Right ventricle myocardium superior (tissue), 1 donor: ENCODE results near the gene OR5M10. TPM values are rescaled to one million over a fixed set of nuclear protein-coding genes. Genes with fewer than 3 reads are reported as not detected.
"Not testable (repeated sequence)": the region's sequence is repeated elsewhere in the genome, so short reads cannot be mapped to it uniquely, and the experiment has no call there.

Experiments used
- ATAC-seq: fragments of 200-7000 bp; cut with Tn5 transposase; one replicate; pipeline ENCODE4 v1.9.1; 2020; ENCODE audit warnings: mild to moderate bottlenecking; ENCODE audit not compliant: poor library complexity
- DNase-seq: peaks from one replicate; pipeline ENCODE4 v3.0.0-alpha.2; 2020
- intact Hi-C: fragments of 100-400 bp; cut with DNase I; formaldehyde crosslinking; loops from one replicate; pipeline ENCODE4 v1.11.2; 2022
- long read RNA-seq: library from polyadenylated mRNA; unstranded; transcript quantifications from one replicate; pipeline ENCODE4 v2.0.0, GENCODE V29; 2021
- total RNA-seq: library from RNA; stranded (reverse); fragmentation: NEBNext Ultra II Directional; extraction: Animal tissue kit (Norgen Biotek cat#: 25700); gene quantifications from one replicate; pipeline ENCODE4 v1.2.1, GENCODE V29; 2021
- donor health status: DM: no; HTN: yes; CAD: no; lungs with severe emphysema.

OR5M10 gene
- not detected for total RNA-seq
- long read RNA-seq, result 0 reads

GRCh38 chr11:56577621-56578020 lies at the start of gene OR5M10:
Gene OR5M10 (minus strand): TSS chr11:56577721. CDS start chr11:56577721, 0 bp downstream.
- intact Hi-C loops, result no loop called here
- no peak for DNase-seq
- ATAC-seq, result no peak

- DNase-seq, result no peak
- intact Hi-C loops, result no loop called here
- ATAC-seq, result no peak
Observed at GRCh38 chr11:56625946-56626345, 48.4 kb upstream of the OR5M10 start.

- ATAC-seq (no peak), DNase-seq (no peak)
- intact Hi-C loops, result no loop called here
Observed at GRCh38 chr11:56624661-56625110, 47.2 kb upstream of the OR5M10 start.

- intact Hi-C loops, result no loop called here
- ATAC-seq (no peak), DNase-seq (no peak)
Observed at GRCh38 chr11:56611174-56611573, 33.7 kb upstream of the OR5M10 start.

GRCh38 chr11:56592088-56592717 lies 14.7 kb upstream of the OR5M10 start:
- ATAC-seq, DNase-seq, intact Hi-C loops: not testable (repeated sequence)

- DNase-seq (no peak), ATAC-seq (no peak)
- intact Hi-C loops, result no loop called here
Observed at GRCh38 chr11:56558574-56558973, 18.9 kb downstream of the OR5M10 start.

- intact Hi-C loops, ATAC-seq: not testable (repeated sequence)
Observed at GRCh38 chr11:56554691-56555090, 22.8 kb downstream of the OR5M10 start.

GRCh38 chr11:56545531-56545930 lies 32.0 kb downstream of the OR5M10 start:
- ATAC-seq (no peak), DNase-seq (no peak)
- intact Hi-C loops, result no loop called here

More at GRCh38 chr11:56554691-56555090, 22.8 kb downstream of the OR5M10 start:
- DNase-seq, result not testable (repeated sequence)

- intact Hi-C loops, result no loop called here
- ATAC-seq (no peak), DNase-seq (no peak)
Observed at GRCh38 chr11:56543739-56544138, 33.8 kb downstream of the OR5M10 start.

GRCh38 chr11:56543157-56543556 lies 34.4 kb downstream of the OR5M10 start, which contains the start of gene OR5M11:
Gene OR5M11 (minus strand): TSS chr11:56543257. CDS start chr11:56543257, 0 bp downstream.
- no peak for DNase-seq
- intact Hi-C loops, result no loop called here
- no peak for ATAC-seq

GRCh38 chr11:56533054-56533740 lies 44.3 kb downstream of the OR5M10 start:
- no peak for ATAC-seq
- intact Hi-C loops, result no loop called here
- DNase-seq, result no peak

GRCh38 chr11:56531856-56532255 lies 45.7 kb downstream of the OR5M10 start:
- DNase-seq (no peak), ATAC-seq (no peak)
- intact Hi-C loops, result no loop called here

Other genes starting within 250 kb of the OR5M10 start
- not detected for gene OR8K1, start 231.7 kb downstream of the OR5M10 start, total RNA-seq
- gene OR8J1, start 223.4 kb downstream of the OR5M10 start, total RNA-seq, result not detected
- gene OR8U1, start 202.1 kb downstream of the OR5M10 start, total RNA-seq, result not detected
- not detected for gene OR5AL1, start 165.0 kb downstream of the OR5M10 start, total RNA-seq
- not detected for gene OR5M3, start 104.4 kb downstream of the OR5M10 start, total RNA-seq
- gene OR5M8, start 86.4 kb downstream of the OR5M10 start, total RNA-seq, result not detected
- not detected for gene OR5M11, start 34.5 kb downstream of the OR5M10 start, total RNA-seq
- not detected for gene OR5M1, start 37.2 kb upstream of the OR5M10 start, total RNA-seq
- not detected for gene OR5AP2, start 64.7 kb upstream of the OR5M10 start, total RNA-seq
- gene OR5AR1, start 86.0 kb upstream of the OR5M10 start, total RNA-seq, result not detected
- not detected for gene OR9G1, start 121.4 kb upstream of the OR5M10 start, total RNA-seq
- gene OR9G4, start 171.0 kb upstream of the OR5M10 start, total RNA-seq, result not detected